GM23248 (cell line): Measurements from ENCODE around the gene NAA11. TPM values are rescaled to one million over a fixed set of nuclear protein-coding genes. Genes with fewer than 3 reads are reported as not detected.

Source experiments
- DNase-seq: peaks from one replicate; pipeline ENCODE4 v3.0.0-alpha.2; 2015
- H2AFZ ChIP-seq: fragments of 200-600 bp; sonication (generic); 2 replicates; pipeline ENCODE4 v1.6.1; 2016; ENCODE audit warnings: antibody characterized with exemption
- H3F3A ChIP-seq: fragments of 200-600 bp; sonication (generic); 2 replicates; pipeline ENCODE4 v1.6.1; 2016; ENCODE audit warnings: mild to moderate bottlenecking, antibody characterized with exemption, mixed run types; ENCODE audit not compliant: insufficient read depth
- H3K27ac ChIP-seq: fragments of 200-600 bp; sonication (generic); 2 replicates; pipeline ENCODE4 v1.5.1; 2016; ENCODE audit warnings: mild to moderate bottlenecking
- H3K27me3 ChIP-seq: fragments of 200-600 bp; sonication (generic); replicated peaks from 2 replicates; pipeline ENCODE4 v1.6.1; 2016; ENCODE audit warnings: mild to moderate bottlenecking; ENCODE audit not compliant: insufficient read depth
- H3K36me3 ChIP-seq: fragments of 200-600 bp; sonication (generic); 2 replicates; pipeline ENCODE4 v1.6.1; 2016; ENCODE audit warnings: low read depth, mild to moderate bottlenecking
- H3K4me1 ChIP-seq: fragments of 200-600 bp; sonication (generic); 2 replicates; pipeline ENCODE4 v1.6.1; 2016; ENCODE audit warnings: mild to moderate bottlenecking; ENCODE audit not compliant: insufficient read depth
- H3K4me2 ChIP-seq: fragments of 200-600 bp; sonication (generic); one replicate; pipeline ENCODE4 v1.6.1; 2016; ENCODE audit warnings: mild to moderate bottlenecking; ENCODE audit not compliant: unreplicated experiment
- H3K4me3 ChIP-seq: fragments of 200-600 bp; sonication (generic); 2 replicates; pipeline ENCODE4 v1.5.1; 2016; ENCODE audit warnings: mild to moderate bottlenecking
- H3K79me2 ChIP-seq: fragments of 200-600 bp; sonication (generic); 2 replicates; pipeline ENCODE4 v1.6.1; 2016; ENCODE audit warnings: mild to moderate bottlenecking; ENCODE audit not compliant: insufficient read depth
- H3K9ac ChIP-seq: fragments of 200-600 bp; sonication (generic); 2 replicates; pipeline ENCODE4 v1.6.1; 2016; ENCODE audit warnings: mild to moderate bottlenecking
- H3K9me2 ChIP-seq: fragments of 200-600 bp; sonication (generic); 2 replicates; pipeline ENCODE4 v1.6.1; 2016; ENCODE audit warnings: mixed run types, mild to moderate bottlenecking, moderate library complexity; ENCODE audit not compliant: insufficient read depth
- H3K9me3 ChIP-seq: fragments of 200-600 bp; sonication (generic); one replicate; pipeline ENCODE4 v1.6.1; 2017; ENCODE audit warnings: low read depth
- H4K20me1 ChIP-seq: fragments of 200-600 bp; sonication (generic); 2 replicates; pipeline ENCODE4 v1.6.0; 2016; ENCODE audit not compliant: insufficient read depth
- EZH2 ChIP-seq: fragments of 200-600 bp; sonication (generic); IDR thresholded peaks from 2 replicates; pipeline ENCODE4 v1.6.1; 2018; ENCODE audit warnings: antibody characterized with exemption, mild to moderate bottlenecking; ENCODE audit not compliant: insufficient read depth, poor library complexity, severe bottlenecking
- EZH2phosphoT487 ChIP-seq: fragments of 200-600 bp; sonication (generic); IDR thresholded peaks from 2 replicates; pipeline ENCODE4 v1.6.1; 2018; ENCODE audit warnings: antibody characterized with exemption, moderate library complexity, mild to moderate bottlenecking, low read depth; ENCODE audit not compliant: insufficient read depth
- WGBS, 2 experiments: methylation state at CpG; one replicate each; pipeline ENCODE4 v1.1.6; 2015 to 2017; ENCODE audit warnings: low lambda C conversion rate in 2 of 2, low coverage in 1 of 2; ENCODE audit errors: missing lambda C conversion rate in 2 of 2; 5-methylcytosine and 5-hydroxymethylcytosine counted together
- in situ Hi-C: fragments of 300-500 bp; cut with MboI; formaldehyde crosslinking; loops from 2 replicates; pipeline ENCODE4 v1.15.0; 2020
- polyA plus RNA-seq: library from polyadenylated mRNA; unstranded; fragments of >200 nt; fragmentation: Nextera tagmentation; extraction: Ambion mirVana; gene quantifications from 2 replicates; pipeline ENCODE4 v1.2.1, GENCODE V29; 2016
- total RNA-seq: library from RNA; depleted of rRNA; stranded (reverse); fragments of >200 nt; shearing (Covaris generic); gene quantifications from 2 replicates; pipeline ENCODE4 v1.2.3, GENCODE V29; 2014

NAA11 gene
- total and polyA plus RNA-seq, 2 experiments from 2014 or later: not detected

- DNase-seq: no peak
- TF ChIP-seq EZH2phosphoT487 (no peak), EZH2 (no peak)
- H3K36me3 ChIP-seq: no peaks in the 10 kb centered on the region
- 71 to 72% methylated on average over 6 of the region's 6 CpGs for WGBS, 2 experiments
- H3K9me2 ChIP-seq: no peaks in the 10 kb centered on the region
- no peaks in the 10 kb centered on the region for H3K4me1 ChIP-seq
- H3K9me3 ChIP-seq: no peaks in the 10 kb centered on the region
- H3K4me3 ChIP-seq: no peak overlapping the region
- H3K27me3 ChIP-seq: no peaks in the 10 kb centered on the region
- no peak overlapping the region for H3K4me2 ChIP-seq
- no peaks in the 10 kb centered on the region for H3K79me2 ChIP-seq
- no peaks in the 10 kb centered on the region for H3F3A ChIP-seq
- H4K20me1 ChIP-seq: no peaks in the 10 kb centered on the region
- in situ Hi-C loops: no loop called here
- H2AFZ ChIP-seq: no peak overlapping the region
- H3K9ac ChIP-seq: no peak overlapping the region
- no peak overlapping the region for H3K27ac ChIP-seq
These were observed 27.8 kb downstream of the NAA11 start for GRCh38 chr4:79298027-79298426.

- H3K27ac ChIP-seq: no peak overlapping the region
- no peak for TF ChIP-seq EZH2phosphoT487
- no peak for TF ChIP-seq EZH2
- in situ Hi-C loops: no loop called here
- no peaks in the 10 kb centered on the region for H3K9me2 ChIP-seq
- no peak overlapping the region for H2AFZ ChIP-seq
- no peak overlapping the region for H3K4me2 ChIP-seq
- H3F3A ChIP-seq: no peaks in the 10 kb centered on the region
- no peak overlapping the region for H3K4me3 ChIP-seq
- no peaks in the 10 kb centered on the region for H3K4me1 ChIP-seq
- H3K27me3 ChIP-seq: no peaks in the 10 kb centered on the region
- H4K20me1 ChIP-seq: no peaks in the 10 kb centered on the region
- no peaks in the 10 kb centered on the region for H3K9me3 ChIP-seq
- WGBS, 2 experiments: 45 to 56% methylated on average over 4 of the region's 4 CpGs
- no peak for DNase-seq
- H3K36me3 ChIP-seq: no peaks in the 10 kb centered on the region
- H3K9ac ChIP-seq: no peak overlapping the region
- H3K79me2 ChIP-seq: no peaks in the 10 kb centered on the region
These were observed 28.4 kb downstream of the NAA11 start for GRCh38 chr4:79297479-79297878.

GRCh38 chr4:79296768-79297428 lies 29.0 kb downstream of the NAA11 start:
- Histone ChIP-seq H2AFZ (no peak overlapping the region), H3K4me2 (no peak overlapping the region), H3K27ac (no peak overlapping the region), H4K20me1 (no peaks in the 10 kb centered on the region), H3K36me3 (no peaks in the 10 kb centered on the region), H3K79me2 (no peaks in the 10 kb centered on the region), H3F3A (no peaks in the 10 kb centered on the region), H3K9me2 (no peaks in the 10 kb centered on the region), H3K4me1 (no peaks in the 10 kb centered on the region), H3K9ac (no peak overlapping the region), H3K27me3 (no peaks in the 10 kb centered on the region), H3K4me3 (no peak overlapping the region), H3K9me3 (no peaks in the 10 kb centered on the region)
- no peak for DNase-seq
- in situ Hi-C loops: no loop called here
- 70 to 71% methylated on average over 11 of the region's 11 CpGs for WGBS, 2 experiments
- TF ChIP-seq EZH2: no peak
- no peak for TF ChIP-seq EZH2phosphoT487

- DNase-seq: no peak
- no peak overlapping the region for H3K4me2 ChIP-seq
- in situ Hi-C loops: no loop called here
These were observed 30.8 kb downstream of the NAA11 start for GRCh38 chr4:79295086-79295485.

GRCh38 chr4:79294064-79294463 lies 31.8 kb downstream of the NAA11 start:
- H2AFZ ChIP-seq: no peak overlapping the region
- no peaks in the 10 kb centered on the region for H3K27me3 ChIP-seq
- DNase-seq: peak; percentile 20
- H3K4me1 ChIP-seq: no peaks in the 10 kb centered on the region
- H3K79me2 ChIP-seq: no peaks in the 10 kb centered on the region
- H4K20me1 ChIP-seq: no peaks in the 10 kb centered on the region
- no peak overlapping the region for H3K27ac ChIP-seq
- no peak overlapping the region for H3K4me3 ChIP-seq
- no peaks in the 10 kb centered on the region for H3K36me3 ChIP-seq
- in situ Hi-C loops: no loop called here
- H3K9me3 ChIP-seq: no peaks in the 10 kb centered on the region
- no peak overlapping the region for H3K9ac ChIP-seq
- TF ChIP-seq EZH2phosphoT487 (no peak), EZH2 (no peak)
- no peaks in the 10 kb centered on the region for H3F3A ChIP-seq
- no peaks in the 10 kb centered on the region for H3K9me2 ChIP-seq
- 38 to 44% methylated on average over 2 of the region's 2 CpGs for WGBS, 2 experiments
- H3K4me2 ChIP-seq: no peak overlapping the region

More at GRCh38 chr4:79295086-79295485, 30.8 kb downstream of the NAA11 start:
- Histone ChIP-seq H2AFZ (no peak overlapping the region), H3K36me3 (no peaks in the 10 kb centered on the region), H3K4me3 (no peak overlapping the region), H3K79me2 (no peaks in the 10 kb centered on the region), H3K9me3 (no peaks in the 10 kb centered on the region), H3K27ac (no peak overlapping the region), H3K9me2 (no peaks in the 10 kb centered on the region), H3K4me1 (no peaks in the 10 kb centered on the region), H3K27me3 (no peaks in the 10 kb centered on the region), H3K9ac (no peak overlapping the region), H4K20me1 (no peaks in the 10 kb centered on the region), H3F3A (no peaks in the 10 kb centered on the region)
- no peak for TF ChIP-seq EZH2phosphoT487
- no peak for TF ChIP-seq EZH2
